CD14-positive monocyte (primary cell): ENCODE measurements around the gene CHST10. TPM values are rescaled to one million over a fixed set of nuclear protein-coding genes. Genes with fewer than 3 reads are reported as not detected.

Source experiments
- DNase-seq, 3 donors: peaks; one replicate each; pipeline ENCODE4 v3.0.0-alpha.2; 2011 to 2022
- H2AFZ ChIP-seq: 2 replicates; pipeline ENCODE4 v1.6.0; 2012; ENCODE audit warnings: mild to moderate bottlenecking, low read depth, low read length, inconsistent platforms; ENCODE audit not compliant: insufficient read depth, poor library complexity, severe bottlenecking
- H3K27ac ChIP-seq, 2 donors: 1 replicate in 1 of 2; 2 replicates in 1 of 2; pipeline ENCODE4 v1.5.1; 2012 to 2013; ENCODE audit warnings: low read length in 2 of 2, control low read depth in 1 of 2, inconsistent platforms in 1 of 2, low read depth in 1 of 2, mild to moderate bottlenecking in 1 of 2
- H3K27me3 ChIP-seq, 2 donors: one replicate each; pipeline versions ENCODE4 v1.6.0 to v1.6.1; 2011 to 2013; ENCODE audit warnings: low read length in 2 of 2; ENCODE audit not compliant: control insufficient read depth in 2 of 2, insufficient read depth in 2 of 2
- H3K36me3 ChIP-seq, 2 donors: replicated peaks in 1 of 2; 1 replicate in 1 of 2; 2 replicates in 1 of 2; pipeline versions ENCODE4 v1.5.1 to v1.6.1; 2012 to 2013; ENCODE audit warnings: low read length in 2 of 2, control low read depth in 1 of 2, inconsistent platforms in 1 of 2, mild to moderate bottlenecking in 1 of 2; ENCODE audit not compliant: insufficient read depth in 2 of 2, control insufficient read depth in 1 of 2
- H3K4me1 ChIP-seq, 2 donors: 1 replicate in 1 of 2; 2 replicates in 1 of 2; pipeline versions ENCODE4 v1.5.1 to v1.6.1; 2012 to 2013; ENCODE audit warnings: low read length in 2 of 2, control low read depth in 1 of 2, inconsistent platforms in 1 of 2, mild to moderate bottlenecking in 1 of 2, moderate library complexity in 1 of 2; ENCODE audit not compliant: insufficient read depth in 2 of 2, control insufficient read depth in 1 of 2
- H3K4me2 ChIP-seq: replicated peaks from 2 replicates; pipeline ENCODE3; 2012; ENCODE audit warnings: low read length, moderate library complexity, mild to moderate bottlenecking; ENCODE audit not compliant: poor library complexity, severe bottlenecking; ENCODE audit errors: extremely low read depth
- H3K4me3 ChIP-seq, 3 experiments: fragments of 200-600 bp in 1 of 3; sonication (generic) in 1 of 3; replicated peaks in 1 of 3; 1 replicate in 2 of 3; 2 replicates in 1 of 3; pipeline ENCODE4 v1.5.1; 2011 to 2013; ENCODE audit warnings: low read length in 3 of 3, mild to moderate bottlenecking in 3 of 3, control low read depth in 2 of 3, low read depth in 2 of 3, inconsistent platforms in 1 of 3, moderate library complexity in 1 of 3
- H3K79me2 ChIP-seq: 2 replicates; pipeline ENCODE4 v1.6.0; 2012; ENCODE audit warnings: mild to moderate bottlenecking, control low read depth, inconsistent platforms, low read length, moderate library complexity; ENCODE audit not compliant: insufficient read depth
- H3K9ac ChIP-seq: 2 replicates; pipeline ENCODE4 v1.6.0; 2017; ENCODE audit warnings: low read length, mild to moderate bottlenecking; ENCODE audit not compliant: insufficient read depth, poor library complexity, severe bottlenecking
- H3K9me3 ChIP-seq, 2 donors: replicated peaks in 1 of 2; 1 replicate in 1 of 2; 2 replicates in 1 of 2; pipeline versions ENCODE4 v1.5.1 to v1.6.1; 2012 to 2013; ENCODE audit warnings: low read length in 2 of 2, control low read depth in 1 of 2; ENCODE audit not compliant: control insufficient read depth in 1 of 2, insufficient read depth in 1 of 2
- H4K20me1 ChIP-seq: 2 replicates; pipeline ENCODE4 v1.6.0; 2012; ENCODE audit warnings: mild to moderate bottlenecking, low read length, control low read depth, moderate library complexity; ENCODE audit not compliant: insufficient read depth
- H3K27ac Mint-ChIP-seq, 7 donors: one replicate each; pipeline ENCODE4 v1.8.0; 2020; ENCODE audit warnings: mild to moderate bottlenecking in 7 of 7, mixed read lengths in 7 of 7, moderate library complexity in 6 of 7, inconsistent platforms in 2 of 7
- H3K27me3 Mint-ChIP-seq, 3 donors: one replicate each; pipeline ENCODE4 v1.8.0; 2021 to 2022; ENCODE audit warnings: low read depth in 3 of 3, mild to moderate bottlenecking in 3 of 3, mixed read lengths in 3 of 3, moderate library complexity in 3 of 3, inconsistent platforms in 1 of 3
- H3K36me3 Mint-ChIP-seq, 2 donors: one replicate each; pipeline ENCODE4 v1.8.0; 2020; ENCODE audit warnings: mixed read lengths in 2 of 2, inconsistent platforms in 1 of 2, mild to moderate bottlenecking in 1 of 2
- H3K4me1 Mint-ChIP-seq: one replicate; pipeline ENCODE4 v1.8.0; 2020; ENCODE audit warnings: mild to moderate bottlenecking, mixed read lengths
- H3K4me3 Mint-ChIP-seq, 2 donors: one replicate each; pipeline ENCODE4 v1.8.0; 2020; ENCODE audit warnings: mild to moderate bottlenecking in 2 of 2, mixed read lengths in 2 of 2, moderate library complexity in 1 of 2
- H3K9me3 Mint-ChIP-seq, 7 donors: one replicate each; pipeline ENCODE4 v1.8.0; 2020 to 2022; ENCODE audit warnings: mixed read lengths in 7 of 7, mild to moderate bottlenecking in 6 of 7, moderate library complexity in 6 of 7, inconsistent platforms in 2 of 7
- CTCF ChIP-seq: fragments of 200-600 bp; IDR thresholded peaks from one replicate; pipeline ENCODE4 v1.8.0; 2022; ENCODE audit warnings: antibody characterized with exemption, mild to moderate bottlenecking
- WGBS: methylation state at CpG from one replicate; pipeline ENCODE4 v1.1.5; 2013; ENCODE audit warnings: missing lambda C conversion rate; ENCODE audit not compliant: insufficient coverage; 5-methylcytosine and 5-hydroxymethylcytosine counted together
- intact Hi-C, 2 donors: fragments of 100-400 bp; cut with micrococcal nuclease; formaldehyde crosslinking; loops; one replicate each; pipeline versions ENCODE4 v1.15.0 to v1.15.1; 2023
- polyA plus RNA-seq, 3 donors: library from polyadenylated mRNA; depleted of rRNA in 1 of 3; unstranded in 2 of 3; stranded (reverse) in 1 of 3; fragments of 300-500 nt in 2 of 3; fragments of >200 nt in 1 of 3; fragmentation: Illumina TruSeq in 2 of 3; gene quantifications; 1 replicate in 2 of 3; 2 replicates in 1 of 3; pipeline ENCODE4 v1.2.3, GENCODE V29; 2012 to 2021

Gene CHST10
- polyA plus RNA-seq, 3 donors, result 0.52 to 0.54 TPM; not detected in 1

GRCh38 chr2:100451092-100451491, 33.6 kb upstream of the CHST10 start:
- no peak for TF ChIP-seq CTCF

GRCh38 chr2:100446696-100447095, 29.2 kb upstream of the CHST10 start:
- no peak overlapping the region for H3K4me2 ChIP-seq
- WGBS, result no CpG with 5 or more reads among the region's 2 CpGs
- no peak for DNase-seq

More at GRCh38 chr2:100451092-100451491, 33.6 kb upstream of the CHST10 start:
- H3K36me3 ChIP-seq, result no peaks in the 10 kb centered on the region
- no peak for DNase-seq
- H3K79me2 ChIP-seq, result no peaks in the 10 kb centered on the region
- no peaks in the 10 kb centered on the region for H3K4me1 ChIP-seq
- H3K27me3 Mint-ChIP-seq, result no peaks in the 10 kb centered on the region
- H3K4me1 Mint-ChIP-seq, result no peaks in the 10 kb centered on the region
- H3K4me3 ChIP-seq, result no peak overlapping the region
- no peak overlapping the region for H3K27ac ChIP-seq
- H3K36me3 Mint-ChIP-seq, result no peaks in the 10 kb centered on the region
- no peak overlapping the region for H3K4me3 Mint-ChIP-seq
- H3K9me3 Mint-ChIP-seq, result peaks cover 0 to 19% (median 12%) of the 10 kb centered on the region in 7 donors
- 83% methylated on average over 2 of the region's 5 CpGs for WGBS
- no peak overlapping the region for H3K4me2 ChIP-seq
- H4K20me1 ChIP-seq, result no peaks in the 10 kb centered on the region
- intact Hi-C loops, result no loop called here
- H3K27me3 ChIP-seq, result no peaks in the 10 kb centered on the region
- peaks cover 2 to 20% of the 10 kb centered on the region in 2 donors for H3K9me3 ChIP-seq
- H3K9ac ChIP-seq, result no peak overlapping the region
- H2AFZ ChIP-seq, result no peak overlapping the region
- H3K27ac Mint-ChIP-seq, result no peak overlapping the region

More at GRCh38 chr2:100446696-100447095, 29.2 kb upstream of the CHST10 start:
- Histone ChIP-seq H3K27ac (no peak overlapping the region), H4K20me1 (no peaks in the 10 kb centered on the region), H3K36me3 (no peaks in the 10 kb centered on the region), H3K4me3 (no peak overlapping the region), H2AFZ (no peak overlapping the region), H3K9ac (no peak overlapping the region), H3K9me3 (peaks cover 0 to 4% of the 10 kb centered on the region in 2 donors), H3K27me3 (no peaks in the 10 kb centered on the region), H3K4me1 (no peaks in the 10 kb centered on the region), H3K79me2 (no peaks in the 10 kb centered on the region)
- peaks cover 0 to 12% (median 5%) of the 10 kb centered on the region in 7 donors for H3K9me3 Mint-ChIP-seq
- TF ChIP-seq CTCF, result no peak
- no peaks in the 10 kb centered on the region for H3K36me3 Mint-ChIP-seq
- peaks cover 2 to 6% (median 2%) of the 10 kb centered on the region in 3 donors for H3K27me3 Mint-ChIP-seq
- no peaks in the 10 kb centered on the region for H3K4me1 Mint-ChIP-seq
- no peak overlapping the region for H3K4me3 Mint-ChIP-seq
- intact Hi-C loops, result no loop called here
- H3K27ac Mint-ChIP-seq, result no peak overlapping the region
